Skeletal muscle tissue (tissue), 4 donors: ENCODE data around the gene TPST1. TPM values are rescaled to one million over a fixed set of nuclear protein-coding genes. Genes with fewer than 3 reads are reported as not detected.
A peak's percentile ranks its signal among the peaks of the same experiment; 100 is the strongest.
"Not testable (repeated sequence)": the region's sequence is repeated elsewhere in the genome, so short reads cannot be mapped to it uniquely, and the experiment has no call there.

Experiments
- H3K27ac ChIP-seq: one replicate; pipeline ENCODE4 v1.7.0; 2013; ENCODE audit warnings: mild to moderate bottlenecking, low read depth, low read length, inconsistent platforms
- H3K27me3 ChIP-seq, 3 donors: one replicate each; pipeline ENCODE4 v1.7.0; 2013; ENCODE audit warnings: low read length in 3 of 3; ENCODE audit not compliant: control insufficient read depth in 3 of 3, insufficient read depth in 3 of 3
- H3K36me3 ChIP-seq, 3 donors: one replicate each; pipeline ENCODE4 v1.7.0; 2013; ENCODE audit warnings: low read length in 3 of 3; ENCODE audit not compliant: control insufficient read depth in 3 of 3, insufficient read depth in 3 of 3
- H3K4me1 ChIP-seq, 3 donors: one replicate each; pipeline ENCODE4 v1.7.0; 2013; ENCODE audit warnings: low read length in 3 of 3, mild to moderate bottlenecking in 3 of 3; ENCODE audit not compliant: control insufficient read depth in 3 of 3, insufficient read depth in 3 of 3
- H3K4me3 ChIP-seq, 3 donors: one replicate each; pipeline ENCODE4 v1.7.0; 2013; ENCODE audit warnings: low read length in 3 of 3
- H3K9ac ChIP-seq, 3 donors: one replicate each; pipeline ENCODE4 v1.7.0; 2013; ENCODE audit warnings: low read length in 3 of 3, mild to moderate bottlenecking in 3 of 3, moderate library complexity in 2 of 3, low read depth in 1 of 3
- H3K9me3 ChIP-seq, 3 donors: one replicate each; pipeline ENCODE4 v1.7.0; 2013; ENCODE audit warnings: low read length in 3 of 3; ENCODE audit not compliant: control insufficient read depth in 3 of 3
- total RNA-seq: library from RNA; depleted of rRNA; stranded (reverse); fragments of >200 nt; gene quantifications from one replicate; pipeline ENCODE4 v1.2.3, GENCODE V29; 2014
- donor health status: Osteomylitis.

TPST1 gene
- total RNA-seq, 1 donor from 2014 or later: 39.7 TPM

DNA sequence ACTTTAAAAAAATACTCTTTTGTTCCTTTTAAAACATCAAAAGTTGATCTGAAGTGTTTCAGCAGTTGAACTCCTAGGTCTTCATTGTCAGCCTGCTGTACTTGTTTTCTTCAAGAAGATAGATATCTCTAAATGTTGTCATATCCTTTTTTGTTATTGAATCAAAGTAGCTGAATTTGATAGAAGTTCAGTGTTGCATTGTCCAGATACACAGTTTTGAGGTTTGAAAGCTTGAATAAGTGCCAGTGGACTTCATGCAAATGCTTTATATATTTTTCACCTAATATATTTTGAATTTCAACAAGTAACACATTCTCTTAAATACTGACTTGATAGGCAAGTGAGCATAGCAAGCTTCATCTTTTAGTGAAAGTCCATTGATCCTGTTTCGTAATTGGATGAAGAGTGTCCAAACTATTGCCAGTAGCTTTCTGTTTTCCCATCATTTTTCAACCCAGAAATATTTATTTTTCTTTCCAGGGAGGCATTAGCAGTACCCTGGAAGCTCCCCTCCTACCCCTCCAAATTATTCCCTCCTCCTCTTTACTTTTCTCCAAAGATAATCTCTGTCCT is 114.4 kb downstream of the TPST1 start:
- Histone ChIP-seq H3K36me3 (no peaks in the 10 kb centered on the region), H3K9me3 (peaks cover 0 to 2% (median 0%) of the 10 kb centered on the region in 3 donors), H3K4me1 (no peaks in the 10 kb centered on the region), H3K27ac (no peak overlapping the region), H3K9ac (no peak overlapping the region), H3K4me3 (no peak overlapping the region), H3K27me3 (no peaks in the 10 kb centered on the region)

DNA sequence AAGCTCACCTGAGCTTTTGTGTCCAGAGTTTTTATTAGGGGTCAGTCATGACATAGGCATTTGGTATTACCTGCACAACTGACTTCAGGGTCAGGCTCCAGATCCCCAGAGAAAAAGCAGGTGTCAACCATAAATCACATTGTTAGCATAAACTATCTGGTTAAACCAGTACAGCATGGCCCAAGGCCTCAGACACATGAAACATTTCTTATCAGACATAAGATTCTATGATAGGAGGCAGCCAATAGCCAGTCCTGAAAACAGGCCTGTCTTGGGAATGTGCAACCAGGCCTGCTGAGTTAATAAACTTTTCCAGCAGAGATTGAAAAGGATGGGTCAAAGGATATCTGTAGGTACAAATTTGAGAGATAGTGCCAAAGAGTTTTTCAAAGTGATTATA is 116.1 kb downstream of the TPST1 start:
- Histone ChIP-seq H3K4me1 (no peaks in the 10 kb centered on the region), H3K27me3 (no peaks in the 10 kb centered on the region), H3K4me3 (no peak overlapping the region), H3K9me3 (peaks cover 0 to 2% (median 0%) of the 10 kb centered on the region in 3 donors), H3K27ac (no peak overlapping the region), H3K36me3 (no peaks in the 10 kb centered on the region), H3K9ac (no peak overlapping the region)

DNA sequence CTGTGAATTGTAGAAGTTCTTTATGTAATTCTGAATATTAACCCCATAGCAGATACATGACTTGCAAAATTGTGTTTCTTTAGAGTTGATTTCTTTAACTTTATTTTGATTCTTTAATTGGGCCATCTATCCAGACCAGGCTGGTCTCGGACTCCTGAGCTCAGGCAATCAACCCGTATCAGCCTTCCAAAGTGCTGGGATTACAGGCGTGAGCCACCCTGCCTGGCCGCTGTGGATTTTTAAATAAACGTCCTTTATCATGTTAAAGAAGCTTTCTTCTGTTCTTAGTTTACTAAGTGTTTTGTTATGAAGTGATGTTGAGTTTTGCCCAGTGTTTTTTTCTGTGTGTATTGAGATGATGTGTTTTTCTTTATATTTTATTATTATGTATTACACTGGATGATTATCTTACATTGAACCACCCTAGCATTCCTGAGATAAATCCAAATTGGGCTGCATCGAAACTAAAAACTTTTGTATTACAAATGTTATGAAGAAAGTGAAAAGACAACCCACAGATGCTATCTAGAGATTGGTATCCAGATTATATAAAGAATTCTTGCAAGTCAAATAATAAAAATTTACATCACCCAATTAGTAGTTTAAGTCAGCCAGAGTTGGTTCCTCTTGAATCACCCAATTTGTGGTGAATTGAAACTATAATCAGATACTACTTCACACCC is 118.1 kb downstream of the TPST1 start:
- H3K27ac ChIP-seq: no peak overlapping the region
- H3K4me3 ChIP-seq: no peak overlapping the region
- H3K9ac ChIP-seq: no peak overlapping the region
- peaks cover 0 to 2% (median 0%) of the 10 kb centered on the region in 3 donors for H3K9me3 ChIP-seq
- no peaks in the 10 kb centered on the region for H3K36me3 ChIP-seq
- H3K4me1 ChIP-seq: no peaks in the 10 kb centered on the region
- H3K27me3 ChIP-seq: no peaks in the 10 kb centered on the region

DNA sequence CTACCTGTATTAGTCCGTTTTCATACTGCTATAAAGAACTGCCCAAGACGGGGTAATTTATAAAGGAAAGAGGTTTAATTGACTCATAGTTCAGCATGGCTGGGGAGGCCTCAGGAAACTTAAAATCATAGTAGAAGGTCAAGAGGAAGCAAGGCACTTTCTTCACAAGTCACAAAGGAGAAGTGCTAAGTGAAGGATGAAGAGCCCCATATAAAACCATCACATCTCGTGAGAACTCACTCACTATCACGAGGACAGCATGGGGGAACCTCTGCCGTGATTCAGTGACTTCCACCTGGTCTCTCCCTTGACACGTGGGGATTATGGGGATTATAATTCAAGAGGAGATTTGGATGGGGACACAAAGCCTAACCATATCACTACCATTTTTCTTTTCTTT is 119.9 kb downstream of the TPST1 start:
- H3K9ac ChIP-seq, H3K27me3 ChIP-seq, H3K27ac ChIP-seq, H3K4me1 ChIP-seq, H3K36me3 ChIP-seq, H3K4me3 ChIP-seq, H3K9me3 ChIP-seq: not testable (repeated sequence)

DNA sequence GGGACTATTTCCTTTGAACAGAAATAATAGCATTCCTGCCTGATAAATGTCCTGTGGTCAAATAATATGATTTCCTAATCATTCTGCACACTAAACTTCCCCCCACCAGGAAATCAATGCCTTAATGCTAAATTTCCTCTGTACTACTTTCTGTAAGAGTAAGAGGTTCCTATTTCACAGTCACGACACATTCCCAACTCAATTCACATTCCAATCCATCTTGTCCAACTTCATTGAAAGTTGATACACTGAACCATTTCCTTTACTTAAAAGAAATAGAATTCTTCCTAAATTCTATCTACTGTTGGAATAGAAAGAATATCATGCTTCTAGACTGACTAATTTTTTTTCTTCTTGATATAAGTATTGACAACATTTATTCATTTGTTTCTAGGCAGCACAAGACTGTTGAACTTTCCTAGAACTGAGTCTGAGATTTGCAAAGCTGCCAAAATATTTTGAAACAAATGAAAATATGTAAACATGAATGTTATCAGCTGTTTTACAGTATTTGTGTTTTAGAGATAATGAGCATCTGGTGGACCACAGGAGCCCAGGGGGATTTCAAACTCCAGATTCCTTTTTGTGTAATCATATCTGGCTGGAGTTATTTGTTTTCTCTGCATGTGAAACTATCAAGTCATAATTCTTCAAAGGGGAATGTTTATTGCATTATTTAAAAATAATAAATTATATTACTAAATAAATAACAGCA is 121.5 kb downstream of the TPST1 start:
- H3K36me3 ChIP-seq: no peaks in the 10 kb centered on the region
- H3K27ac ChIP-seq: no peak overlapping the region
- H3K27me3 ChIP-seq: no peaks in the 10 kb centered on the region
- peaks cover 0 to 5% (median 0%) of the 10 kb centered on the region in 3 donors for H3K4me1 ChIP-seq
- no peak overlapping the region for H3K9ac ChIP-seq
- H3K9me3 ChIP-seq: no peaks in the 10 kb centered on the region
- no peak overlapping the region for H3K4me3 ChIP-seq

DNA sequence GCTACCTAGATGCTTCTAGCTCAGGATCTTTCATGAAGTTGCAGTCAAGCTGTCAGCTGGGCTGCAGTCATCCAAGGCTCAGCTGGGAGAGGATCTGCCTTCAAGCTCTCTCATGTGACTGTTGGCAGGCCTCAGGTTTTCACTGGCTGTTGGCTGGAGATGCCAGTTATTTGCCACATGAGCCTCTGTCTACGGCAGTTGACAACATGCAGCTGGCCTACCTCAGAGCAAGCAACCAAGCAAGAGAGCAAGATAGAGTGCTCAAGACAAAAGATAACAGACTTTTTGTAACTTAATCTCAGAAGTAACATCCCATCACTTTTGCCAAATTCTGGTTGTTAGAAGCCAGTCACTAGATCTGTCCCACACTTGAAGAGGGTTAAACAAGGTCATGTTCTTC is 125.8 kb downstream of the TPST1 start:
- Histone ChIP-seq H3K27ac (peak overlapping the region; percentile 33), H3K4me1 (peaks cover 0 to 5% (median 0%) of the 10 kb centered on the region in 3 donors), H3K9me3 (no peaks in the 10 kb centered on the region), H3K4me3 (no peak overlapping the region), H3K9ac (no peak overlapping the region), H3K36me3 (no peaks in the 10 kb centered on the region), H3K27me3 (no peaks in the 10 kb centered on the region)

DNA sequence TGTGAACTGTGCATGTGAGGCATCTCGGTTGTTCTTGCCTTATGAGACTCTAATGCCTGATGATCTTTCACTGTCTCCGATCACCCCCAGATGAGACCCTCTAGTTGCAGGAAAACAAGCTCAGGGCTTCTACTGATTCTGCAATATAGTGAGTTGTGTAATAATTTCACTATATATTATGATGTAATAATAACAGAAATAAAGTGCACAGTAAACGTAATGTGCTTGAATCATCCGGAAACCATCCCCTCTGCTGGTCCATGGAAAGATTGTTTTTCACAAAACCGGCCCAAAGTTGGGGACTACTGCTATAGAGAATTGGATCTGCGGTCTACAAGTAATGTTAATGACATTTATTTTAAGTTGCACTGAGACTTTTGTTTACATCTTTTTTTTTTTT is 126.7 kb downstream of the TPST1 start:
- Histone ChIP-seq H3K4me1 (peaks cover 0 to 5% (median 0%) of the 10 kb centered on the region in 3 donors), H3K36me3 (no peaks in the 10 kb centered on the region), H3K9me3 (peaks cover 0 to 2% (median 0%) of the 10 kb centered on the region in 3 donors), H3K27me3 (no peaks in the 10 kb centered on the region), H3K4me3 (no peak overlapping the region), H3K27ac (no peak overlapping the region), H3K9ac (no peak overlapping the region)

DNA sequence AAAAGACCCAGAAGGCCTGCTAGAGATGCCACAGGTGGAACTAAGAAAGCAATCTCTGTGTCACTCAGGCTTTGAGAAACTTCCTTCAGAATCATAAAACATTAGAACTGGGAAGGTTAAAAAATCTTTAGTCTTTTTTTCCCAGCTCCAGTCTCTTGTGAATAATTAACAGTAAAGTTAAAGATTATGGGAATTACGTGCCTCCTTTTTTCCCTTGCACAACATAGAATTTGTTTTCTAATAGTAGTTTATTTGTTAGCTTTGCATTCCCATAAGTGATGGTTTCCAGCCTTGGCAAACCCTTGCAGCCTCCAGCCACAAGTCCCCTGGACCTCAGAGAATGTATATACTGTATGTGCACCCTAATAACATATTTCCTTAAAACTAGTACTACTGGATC is 128.3 kb downstream of the TPST1 start:
- Histone ChIP-seq H3K27me3 (no peaks in the 10 kb centered on the region), H3K4me3 (no peak overlapping the region), H3K9me3 (peaks cover 0 to 2% (median 0%) of the 10 kb centered on the region in 3 donors), H3K4me1 (peaks cover 0 to 5% (median 0%) of the 10 kb centered on the region in 3 donors), H3K36me3 (no peaks in the 10 kb centered on the region), H3K27ac (no peak overlapping the region), H3K9ac (no peak overlapping the region)

DNA sequence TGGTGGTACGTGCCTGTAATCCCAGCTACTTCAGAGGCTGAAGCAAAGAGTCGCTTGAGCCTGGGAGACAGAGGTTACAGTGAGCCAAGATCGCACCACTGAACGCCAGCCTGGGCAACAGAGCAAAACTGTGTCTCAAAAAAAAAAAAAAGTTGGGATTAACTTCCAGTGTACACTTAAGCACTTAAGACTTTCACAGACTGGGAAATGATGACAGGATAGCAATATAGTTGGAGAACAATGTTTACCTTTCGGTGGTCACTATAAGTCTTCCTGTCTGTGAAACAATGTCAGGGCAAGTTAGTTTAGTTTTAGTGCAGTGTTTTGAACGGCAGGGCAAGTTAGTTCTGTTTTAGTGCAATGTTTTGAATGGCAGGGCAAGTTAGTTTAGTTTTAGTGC is 130.2 kb downstream of the TPST1 start:
- no peak overlapping the region for H3K4me3 ChIP-seq
- H3K9me3 ChIP-seq: peaks cover 0 to 2% (median 0%) of the 10 kb centered on the region in 3 donors
- no peak overlapping the region for H3K9ac ChIP-seq
- peaks cover 0 to 5% (median 0%) of the 10 kb centered on the region in 3 donors for H3K4me1 ChIP-seq
- no peaks in the 10 kb centered on the region for H3K27me3 ChIP-seq
- H3K36me3 ChIP-seq: no peaks in the 10 kb centered on the region
- H3K27ac ChIP-seq: no peak overlapping the region

DNA sequence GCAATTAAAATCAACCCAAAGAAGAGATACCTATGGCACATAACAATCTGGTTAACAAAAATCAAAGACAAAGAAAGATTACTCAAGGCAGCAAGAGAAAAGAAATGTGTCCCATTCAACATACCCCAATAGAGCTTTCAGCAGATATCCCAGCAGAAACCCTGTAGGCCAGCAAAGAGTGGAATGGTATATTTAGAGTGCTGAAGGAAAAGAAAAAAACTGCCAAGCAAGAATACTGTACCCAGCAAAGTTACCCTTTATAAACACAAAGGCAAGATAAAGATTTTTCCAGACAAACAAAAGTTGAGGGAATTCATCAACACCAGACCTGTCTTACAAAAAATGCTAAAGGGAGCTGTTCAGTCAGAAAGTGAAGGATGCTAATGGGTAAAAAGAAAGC is 131.6 kb downstream of the TPST1 start:
- Histone ChIP-seq H3K4me1 (no peaks in the 10 kb centered on the region), H3K27ac (no peak overlapping the region), H3K27me3 (no peaks in the 10 kb centered on the region), H3K9me3 (peaks cover 0 to 2% (median 0%) of the 10 kb centered on the region in 3 donors), H3K36me3 (no peaks in the 10 kb centered on the region), H3K9ac (no peak overlapping the region), H3K4me3 (no peak overlapping the region)
